ENCODE measurements around the gene NQO2. TPM values are rescaled to one million over a fixed set of nuclear protein-coding genes. Genes with fewer than 3 reads are reported as not detected.

Gene NQO2
- total RNA-seq, 1 experiment from 2014 or later: 35.8 TPM

DNA sequence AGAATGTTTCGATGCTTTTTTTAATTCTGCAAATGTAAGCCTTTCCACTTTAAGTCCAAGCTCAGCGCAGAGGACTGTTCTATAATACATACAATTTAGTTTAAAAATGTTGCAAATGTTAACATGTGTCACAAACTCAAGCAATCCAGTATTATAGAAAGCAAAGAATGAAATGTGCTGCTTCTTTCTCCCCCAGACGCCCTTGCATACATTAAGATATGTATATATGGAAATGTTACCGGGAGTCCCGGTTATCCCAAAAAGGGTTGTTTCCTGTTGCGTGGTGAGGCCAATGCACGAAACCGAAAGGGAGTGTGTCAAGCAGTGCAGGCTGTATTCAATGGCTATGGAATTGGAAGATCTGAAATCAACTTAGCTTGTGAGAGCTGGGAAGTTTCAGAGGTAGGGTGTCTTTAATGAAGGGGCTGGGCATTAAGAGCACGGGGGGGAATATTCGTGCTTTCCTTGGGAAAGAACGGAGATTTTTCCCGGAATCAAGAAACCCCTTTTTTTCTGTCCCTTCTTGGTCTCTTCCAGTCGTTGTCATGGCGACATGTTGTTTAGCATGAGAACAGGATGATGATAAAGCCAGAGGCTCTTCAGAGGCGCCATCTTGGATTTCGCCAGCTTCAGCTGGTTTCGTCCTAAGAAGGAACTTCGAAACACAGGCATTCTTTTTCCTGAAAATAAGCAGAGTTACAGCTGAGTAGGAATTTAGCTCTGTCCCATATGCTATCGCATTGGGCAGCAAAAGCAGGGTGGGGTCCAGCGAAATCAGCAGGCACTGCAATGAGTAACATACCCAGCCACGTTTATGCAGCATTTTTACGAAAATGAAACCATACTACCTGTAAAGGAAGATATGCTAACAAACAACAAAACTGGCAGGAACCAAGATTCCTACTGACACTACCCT lies 10.1 kb upstream of the NQO2 start:
- no TSS peak for BruUV-seq (replicated peaks)
- Histone ChIP-seq H3K4me3 (ENCODE audit: low read depth, low read length) (peak overlapping the region; percentile 79), H3K27me3 (replicated peaks; ENCODE audit: control insufficient read depth, insufficient read depth, low read length) (no peaks in the 10 kb centered on the region), H3K9me3 (no peaks in the 10 kb centered on the region), H3K36me3 (ENCODE audit: control insufficient read depth, insufficient read depth, low read length) (no peaks in the 10 kb centered on the region), H3K4me1 (peaks cover 6% of the 10 kb centered on the region; the same call in 1 of the 2 replicates)
- H3K27me3 Mint-ChIP-seq (ENCODE audit: insufficient read depth, unreplicated experiment): no peaks in the 10 kb centered on the region
- peak overlapping the region; percentile 76 for H3K4me3 Mint-ChIP-seq (ENCODE audit: unreplicated experiment)
- no peaks in the 10 kb centered on the region for H3K9me3 Mint-ChIP-seq (ENCODE audit: unreplicated experiment)
- peaks cover 12% of the 10 kb centered on the region for H3K4me1 Mint-ChIP-seq (ENCODE audit: low read depth, unreplicated experiment)
- peaks cover 25% of the 10 kb centered on the region for H3K36me3 Mint-ChIP-seq (ENCODE audit: insufficient read depth, unreplicated experiment)
- peak overlapping the region; percentile 97 for H3K27ac Mint-ChIP-seq (ENCODE audit: unreplicated experiment)
- POLR2A ChIA-PET: interaction anchor here (0.6 to 3.6 kb wide), 19 partner anchors 9 to 1029 kb away, joined by 3 to 32 read pairs (median 4); partner anchors contain the start of genes BPHL, NQO2, RIPK1 and SERPINB1
- no peak for TF ChIP-seq CTCF (IDR thresholded peaks at IDR 0.05; ENCODE audit: insufficient read depth in 1 of 2, low read depth in 1 of 2, low read length in 1 of 2, severe bottlenecking in 1 of 2, unreplicated experiment in 1 of 2)
- peak; percentile 91 to 94 for DNase-seq
- CTCF ChIA-PET: interaction anchor here (0.5 to 3.3 kb wide), 22 partner anchors 10 to 1146 kb away, joined by 3 to 32 read pairs (median 5); partner anchors contain the start of genes ECI2, NQO2, PSMG4 and SERPINB1
- intact Hi-C loops (cut with micrococcal nuclease; ENCODE audit: unreplicated experiment): loop anchor here (1.0 to 2.0 kb wide), 5 partner anchors 19 to 198 kb away; partner anchors contain the start of gene SERPINB6

GRCh38 chr6:2990248-2990931 lies 9.3 kb upstream of the NQO2 start:
- POLR2A ChIA-PET: interaction anchor here (0.7 to 3.6 kb wide), 15 partner anchors 9 to 199 kb away, joined by 3 to 32 read pairs (median 6); partner anchors contain the start of genes BPHL, NQO2, RIPK1 and SERPINB1
- DNase-seq: peak; percentile 76 to 89

More at GRCh38 chr6:2990248-2990931, 9.3 kb upstream of the NQO2 start:
- peak overlapping the region; percentile 97 for H3K27ac Mint-ChIP-seq (ENCODE audit: unreplicated experiment)
- H3K36me3 Mint-ChIP-seq (ENCODE audit: insufficient read depth, unreplicated experiment): peaks cover 25% of the 10 kb centered on the region
- no peaks in the 10 kb centered on the region for H3K9me3 Mint-ChIP-seq (ENCODE audit: unreplicated experiment)
- no peaks in the 10 kb centered on the region for H3K27me3 Mint-ChIP-seq (ENCODE audit: insufficient read depth, unreplicated experiment)
- H3K4me3 Mint-ChIP-seq (ENCODE audit: unreplicated experiment): peak overlapping the region; percentile 76
- Histone ChIP-seq H3K36me3 (ENCODE audit: control insufficient read depth, insufficient read depth, low read length) (no peaks in the 10 kb centered on the region), H3K4me3 (ENCODE audit: low read depth, low read length) (peak overlapping the region; percentile 79), H3K4me1 (peaks cover 6% of the 10 kb centered on the region; the same call in 1 of the 2 replicates), H3K9me3 (no peaks in the 10 kb centered on the region), H3K27me3 (replicated peaks; ENCODE audit: control insufficient read depth, insufficient read depth, low read length) (no peaks in the 10 kb centered on the region)
- CTCF ChIA-PET: interaction anchor here (0.5 to 3.3 kb wide), 10 partner anchors 9 to 268 kb away, joined by 3 to 32 read pairs (median 10); partner anchors contain the start of genes NQO2, PSMG4 and SERPINB1
- TSS peak; percentile 69 for BruUV-seq (replicated peaks)
- no peak for TF ChIP-seq CTCF (IDR thresholded peaks at IDR 0.05; ENCODE audit: insufficient read depth in 1 of 2, low read depth in 1 of 2, low read length in 1 of 2, severe bottlenecking in 1 of 2, unreplicated experiment in 1 of 2)
- intact Hi-C loops (cut with micrococcal nuclease; ENCODE audit: unreplicated experiment): no loop called here
- peaks cover 12% of the 10 kb centered on the region for H3K4me1 Mint-ChIP-seq (ENCODE audit: low read depth, unreplicated experiment)
